AG09319 (cell line): Measurements from ENCODE around the gene KLF15.

Source experiments
- DNase-seq: peaks from one replicate; pipeline ENCODE4 v3.0.0-alpha.2; 2010; ENCODE audit warnings: low read depth; ENCODE audit errors: extremely low read depth
- TF ChIP-seq, protein P1 (sequence below): IDR thresholded peaks from 2 replicates; pipeline ENCODE4 v1.5.1; 2011; ENCODE audit warnings: low read depth, mild to moderate bottlenecking, inconsistent platforms, low read length, moderate library complexity

Gene KLF15

DNA sequence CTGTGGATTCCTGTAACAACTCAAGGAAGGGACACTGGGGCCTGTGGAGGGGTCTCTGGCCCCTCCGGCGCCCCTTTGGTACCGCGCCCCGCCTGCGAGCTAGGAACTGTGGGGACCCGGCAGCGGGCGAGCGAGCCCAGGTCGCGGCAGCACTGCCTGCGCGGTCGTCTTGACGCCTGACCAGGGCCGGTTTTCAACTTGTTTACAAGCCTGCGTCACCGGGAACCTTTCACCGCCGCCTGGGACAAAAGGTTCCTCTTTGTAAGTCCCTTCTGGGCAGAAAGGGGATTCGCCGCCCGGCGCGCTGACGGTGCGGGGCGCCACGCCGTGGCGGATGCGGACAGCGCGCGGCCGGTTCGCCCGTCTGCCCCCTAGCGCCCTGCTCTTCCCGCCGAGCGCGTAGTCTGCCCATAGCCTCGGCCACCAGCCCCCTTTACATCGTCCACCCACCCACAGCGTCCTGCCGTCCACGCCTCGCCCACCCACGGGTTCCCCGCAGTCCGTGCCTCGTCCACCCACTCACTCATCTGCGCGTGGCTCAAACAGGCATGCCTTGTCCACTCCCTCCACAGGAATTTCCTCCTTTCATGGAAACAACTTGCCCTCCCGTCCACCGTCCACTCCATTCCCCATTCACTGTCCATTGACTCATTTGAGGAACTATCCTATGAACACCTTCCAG lies 32.0 kb upstream of the KLF15 start:
- DNase-seq, result peak; percentile 55
- TF ChIP-seq, protein P1, sequence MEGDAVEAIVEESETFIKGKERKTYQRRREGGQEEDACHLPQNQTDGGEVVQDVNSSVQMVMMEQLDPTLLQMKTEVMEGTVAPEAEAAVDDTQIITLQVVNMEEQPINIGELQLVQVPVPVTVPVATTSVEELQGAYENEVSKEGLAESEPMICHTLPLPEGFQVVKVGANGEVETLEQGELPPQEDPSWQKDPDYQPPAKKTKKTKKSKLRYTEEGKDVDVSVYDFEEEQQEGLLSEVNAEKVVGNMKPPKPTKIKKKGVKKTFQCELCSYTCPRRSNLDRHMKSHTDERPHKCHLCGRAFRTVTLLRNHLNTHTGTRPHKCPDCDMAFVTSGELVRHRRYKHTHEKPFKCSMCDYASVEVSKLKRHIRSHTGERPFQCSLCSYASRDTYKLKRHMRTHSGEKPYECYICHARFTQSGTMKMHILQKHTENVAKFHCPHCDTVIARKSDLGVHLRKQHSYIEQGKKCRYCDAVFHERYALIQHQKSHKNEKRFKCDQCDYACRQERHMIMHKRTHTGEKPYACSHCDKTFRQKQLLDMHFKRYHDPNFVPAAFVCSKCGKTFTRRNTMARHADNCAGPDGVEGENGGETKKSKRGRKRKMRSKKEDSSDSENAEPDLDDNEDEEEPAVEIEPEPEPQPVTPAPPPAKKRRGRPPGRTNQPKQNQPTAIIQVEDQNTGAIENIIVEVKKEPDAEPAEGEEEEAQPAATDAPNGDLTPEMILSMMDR, result peak; percentile 73

DNA sequence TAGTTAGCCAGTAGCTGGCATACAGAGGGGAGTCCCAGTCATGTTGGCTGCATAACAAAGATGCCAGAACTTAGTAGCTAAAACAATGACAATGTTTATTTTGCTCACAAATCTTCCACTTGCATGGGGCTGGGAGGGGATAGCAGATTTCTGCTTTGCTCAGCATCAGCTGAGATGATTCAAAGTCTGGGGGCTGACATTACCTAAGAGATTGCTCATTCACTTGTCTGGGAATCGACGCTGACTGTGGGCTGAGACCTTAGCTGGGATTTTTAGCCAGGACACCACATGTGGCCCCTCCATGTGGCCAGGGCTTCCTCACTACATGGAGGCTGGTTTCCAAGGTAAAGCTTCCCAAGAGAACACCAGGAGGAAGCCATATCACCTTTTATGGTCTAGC lies 24.8 kb upstream of the KLF15 start:
- TF ChIP-seq, protein P1, result no peak
- no peak for DNase-seq

DNA sequence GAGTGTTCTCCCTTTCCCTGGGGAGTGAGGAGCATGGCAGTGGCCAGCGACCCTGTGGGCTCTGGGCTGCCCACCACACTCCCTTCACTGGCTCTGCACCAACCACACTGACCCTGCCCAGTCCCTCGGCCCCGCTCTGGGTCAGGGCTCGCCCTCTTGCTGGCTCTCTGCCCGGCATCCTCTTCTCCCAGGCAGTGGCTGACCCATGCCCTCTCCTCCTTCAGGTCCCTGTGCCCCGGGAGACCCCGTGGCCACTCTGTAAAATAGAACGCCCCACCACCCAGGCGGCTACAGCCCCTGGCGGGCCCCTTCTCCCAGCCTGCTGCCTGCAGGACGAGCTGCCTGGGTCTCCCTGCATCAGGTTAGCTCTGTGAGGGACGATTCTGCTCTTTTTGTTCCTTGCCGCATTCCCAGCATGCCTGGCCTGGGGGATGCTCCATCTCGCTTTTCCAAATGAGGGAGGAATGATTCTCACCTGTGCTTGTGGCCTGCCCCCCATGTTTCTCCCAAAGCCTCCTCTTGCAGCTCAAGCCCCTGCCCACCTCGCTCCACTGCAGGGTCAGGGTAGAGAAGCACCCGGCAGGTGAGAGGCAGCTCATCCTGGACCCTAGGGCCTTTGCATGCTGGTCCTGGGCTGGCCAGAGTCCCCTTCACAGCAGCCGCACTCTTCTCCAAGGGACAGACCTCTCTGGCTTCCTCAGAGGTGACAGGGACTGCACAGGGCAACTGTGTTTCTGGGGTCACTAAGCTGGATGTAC lies 23.0 kb upstream of the KLF15 start:
- TF ChIP-seq, protein P1, result no peak
- no peak for DNase-seq

DNA sequence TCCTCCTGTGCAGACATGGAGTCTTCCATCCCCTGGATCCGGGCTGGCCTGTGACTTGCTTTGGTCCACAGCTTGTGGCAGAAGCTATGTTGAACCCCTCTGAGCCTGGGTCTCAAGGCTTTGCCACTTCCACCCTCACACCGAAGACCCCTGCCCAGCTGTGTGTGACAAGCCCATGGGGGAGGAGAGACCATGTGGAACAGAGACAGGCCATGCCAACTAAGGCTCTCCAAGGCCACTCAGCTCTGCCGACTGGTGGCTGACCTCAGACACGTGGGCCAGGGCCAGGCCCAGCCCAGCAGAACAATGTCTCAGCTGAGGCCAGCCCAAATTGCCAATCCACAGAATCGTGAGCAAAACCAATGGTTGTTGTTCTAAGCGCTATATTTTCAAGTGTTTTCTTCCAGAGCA lies 21.1 kb upstream of the KLF15 start:
- TF ChIP-seq, protein P1, result no peak
- DNase-seq, result no peak

DNA sequence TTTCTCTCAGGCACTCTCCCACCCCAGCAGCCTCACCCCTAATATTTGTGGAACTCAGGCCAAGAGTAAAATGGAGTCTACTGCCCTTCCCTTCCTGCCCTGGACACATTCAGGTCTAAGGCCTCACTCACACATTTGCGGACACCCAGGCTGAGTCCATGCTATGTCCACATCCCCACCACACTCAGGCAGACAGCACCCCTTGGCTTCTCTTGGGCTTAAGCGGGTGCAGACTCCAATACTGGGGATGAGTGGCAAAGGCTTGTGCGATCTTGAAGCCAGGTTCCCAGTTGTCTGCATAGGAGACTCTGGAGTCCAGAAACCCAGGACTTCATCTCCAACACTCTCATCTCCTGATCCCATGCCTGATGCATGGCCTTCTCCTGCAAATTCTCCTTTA lies 20.0 kb upstream of the KLF15 start:
- TF ChIP-seq, protein P1, result no peak
- no peak for DNase-seq

DNA sequence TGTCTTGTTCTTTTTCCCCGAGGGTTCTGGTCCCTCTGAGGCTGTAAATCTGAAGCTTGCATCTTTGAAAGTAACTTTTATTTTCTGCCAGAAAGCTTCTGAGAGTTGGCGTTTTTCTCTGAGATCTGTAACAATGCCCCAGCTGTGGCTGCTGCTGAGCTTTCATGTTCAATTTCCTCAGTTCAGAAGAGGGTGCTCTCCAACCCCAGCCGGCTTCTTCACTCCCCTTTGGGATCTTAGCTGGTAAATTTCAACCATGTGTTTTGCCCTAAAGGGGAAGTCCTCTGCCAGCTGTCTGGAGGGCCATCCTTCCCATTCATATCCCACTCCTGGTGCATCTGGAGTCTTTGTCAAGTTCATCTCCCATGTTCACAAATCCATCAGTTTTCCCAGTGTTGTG lies 19.2 kb upstream of the KLF15 start:
- TF ChIP-seq, protein P1, result no peak
- DNase-seq, result no peak

DNA sequence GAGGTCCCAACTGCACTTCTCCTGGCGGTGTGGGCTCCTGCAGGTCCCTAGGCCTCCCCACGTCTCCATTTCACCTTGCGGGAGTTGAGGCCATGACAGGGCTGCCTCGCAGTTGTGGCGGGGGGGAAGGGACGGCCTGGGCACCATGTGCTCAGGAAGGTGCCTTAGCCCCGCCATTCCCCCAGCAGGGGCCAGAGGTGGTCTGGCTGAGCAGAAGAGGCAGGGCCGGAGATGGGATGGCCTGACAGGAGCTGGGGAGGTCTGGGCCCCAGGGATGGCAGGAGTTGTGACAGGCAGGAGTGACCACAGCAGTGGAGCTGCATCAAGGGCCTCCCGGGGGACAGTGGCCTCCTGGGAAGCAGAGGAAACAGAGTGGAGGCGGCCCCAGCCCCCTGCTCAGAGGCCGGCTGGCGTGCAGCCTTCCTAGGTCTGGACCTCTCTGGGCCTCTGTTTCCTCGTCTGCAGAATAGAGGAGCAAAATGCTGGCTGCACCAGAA lies 18.7 kb upstream of the KLF15 start:
- TF ChIP-seq, protein P1, result no peak
- DNase-seq, result no peak
